LHCN-M2 (cell line): Measurements from ENCODE around the gene PRR12. TPM values are rescaled to one million over a fixed set of nuclear protein-coding genes. Genes with fewer than 3 reads are reported as not detected.
A peak's percentile ranks its signal among the peaks of the same experiment; 100 is the strongest.
"Not testable (repeated sequence)": the region's sequence is repeated elsewhere in the genome, so short reads cannot be mapped to it uniquely, and the experiment has no call there.

Experiments used
- DNase-seq: peaks from one replicate; pipeline ENCODE4 v3.0.0-alpha.2; 2012; ENCODE audit warnings: low read depth
- total RNA-seq: library from RNA; depleted of rRNA; stranded (reverse); fragments of >200 nt; gene quantifications from 2 replicates; pipeline ENCODE4 v1.2.3, GENCODE V29; 2014

PRR12 gene
- total RNA-seq, 1 experiment from 2014 or later = 5.5 TPM

GRCh38 chr19:49617860-49618259 lies 26.9 kb downstream of the PRR12 start:
- not testable (repeated sequence) for DNase-seq

GRCh38 chr19:49624967-49625910 lies 34.3 kb downstream of the PRR12 start:
- no peak for DNase-seq

- no peak for DNase-seq
These were observed 35.2 kb downstream of the PRR12 start for GRCh38 chr19:49626226-49626625.

- DNase-seq = no peak
These were observed 38.7 kb downstream of the PRR12 start for GRCh38 chr19:49629659-49630058.

- no peak for DNase-seq
These were observed 40.1 kb downstream of the PRR12 start for GRCh38 chr19:49631014-49631588.

GRCh38 chr19:49631610-49632192 lies 40.7 kb downstream of the PRR12 start:
- no peak for DNase-seq

GRCh38 chr19:49632576-49632975 lies 41.6 kb downstream of the PRR12 start:
- DNase-seq = no peak

- not testable (repeated sequence) for DNase-seq
These were observed 42.3 kb downstream of the PRR12 start for GRCh38 chr19:49633273-49633672.

GRCh38 chr19:49635530-49636232 lies 44.7 kb downstream of the PRR12 start:
- no peak for DNase-seq

GRCh38 chr19:49636233-49636932 lies 45.4 kb downstream of the PRR12 start:
- no peak for DNase-seq

GRCh38 chr19:49637821-49638738 lies 47.1 kb downstream of the PRR12 start:
- peak; percentile 79 for DNase-seq

- DNase-seq = no peak
These were observed 48.6 kb downstream of the PRR12 start for GRCh38 chr19:49639401-49640112.

GRCh38 chr19:49640113-49640898 lies 49.3 kb downstream of the PRR12 start, which contains the start of gene RRAS:
Gene RRAS (minus strand): TSS chr19:49640143. CDS start chr19:49640098, 45 bp downstream.
- DNase-seq = peak; percentile 100

- peak; percentile 99 for DNase-seq
These were observed 50.9 kb downstream of the PRR12 start, which contains the start of gene SCAF1 for GRCh38 chr19:49641688-49642491. Gene SCAF1 (plus strand): TSS chr19:49642209. CDS start chr19:49645027, 2,818 bp downstream.

GRCh38 chr19:49642492-49643035 lies 51.6 kb downstream of the PRR12 start:
- DNase-seq = no peak

GRCh38 chr19:49643466-49643865 lies 52.5 kb downstream of the PRR12 start:
- no peak for DNase-seq

GRCh38 chr19:49645592-49645991 lies 54.6 kb downstream of the PRR12 start:
- no peak for DNase-seq
